ENCODE data around the gene CDC16. TPM values are rescaled to one million over a fixed set of nuclear protein-coding genes. Genes with fewer than 3 reads are reported as not detected.

Gene CDC16
- total RNA-seq, 2 donors from 2014 or later = 35.7 to 47.9 TPM

DNA sequence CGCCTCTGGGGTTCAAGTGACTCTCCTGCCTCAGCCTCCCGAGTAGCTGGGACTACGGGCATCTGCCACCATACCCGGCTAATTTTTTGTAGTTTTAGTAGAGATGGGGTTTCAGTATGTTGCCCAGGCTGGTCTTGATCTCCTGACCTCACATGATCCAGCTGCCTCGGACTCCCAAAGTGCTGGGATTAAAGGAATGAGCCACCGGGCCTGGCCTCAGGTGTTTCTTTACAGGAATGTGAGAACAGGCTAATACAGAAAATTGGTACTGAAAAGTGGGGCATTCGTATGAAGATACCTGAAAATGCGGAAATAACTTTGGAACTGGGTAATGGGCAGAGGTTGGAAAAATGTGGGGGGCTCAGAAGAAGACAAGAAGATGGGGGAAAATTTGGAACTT is 2.8 kb upstream of the CDC16 start:
- H3K9me3 ChIP-seq = no peaks in the 10 kb centered on the region
- peaks cover 2% of the 10 kb centered on the region for H3K36me3 ChIP-seq
- H3K9ac ChIP-seq (ENCODE audit: low read depth in 2 of 2, low read length in 2 of 2) = no peak overlapping the region
- no peaks in the 10 kb centered on the region for H3K4me1 ChIP-seq
- H3K27ac ChIP-seq = no peak overlapping the region
- intact Hi-C loops (cut with DNase I) = loop anchor here (5.0 kb wide), 1 partner anchor 415 kb away; no protein-coding TSS in a partner anchor
- no peak overlapping the region for H3K4me3 ChIP-seq
- H3K27me3 ChIP-seq = no peaks in the 10 kb centered on the region
- TF ChIP-seq, protein P1, sequence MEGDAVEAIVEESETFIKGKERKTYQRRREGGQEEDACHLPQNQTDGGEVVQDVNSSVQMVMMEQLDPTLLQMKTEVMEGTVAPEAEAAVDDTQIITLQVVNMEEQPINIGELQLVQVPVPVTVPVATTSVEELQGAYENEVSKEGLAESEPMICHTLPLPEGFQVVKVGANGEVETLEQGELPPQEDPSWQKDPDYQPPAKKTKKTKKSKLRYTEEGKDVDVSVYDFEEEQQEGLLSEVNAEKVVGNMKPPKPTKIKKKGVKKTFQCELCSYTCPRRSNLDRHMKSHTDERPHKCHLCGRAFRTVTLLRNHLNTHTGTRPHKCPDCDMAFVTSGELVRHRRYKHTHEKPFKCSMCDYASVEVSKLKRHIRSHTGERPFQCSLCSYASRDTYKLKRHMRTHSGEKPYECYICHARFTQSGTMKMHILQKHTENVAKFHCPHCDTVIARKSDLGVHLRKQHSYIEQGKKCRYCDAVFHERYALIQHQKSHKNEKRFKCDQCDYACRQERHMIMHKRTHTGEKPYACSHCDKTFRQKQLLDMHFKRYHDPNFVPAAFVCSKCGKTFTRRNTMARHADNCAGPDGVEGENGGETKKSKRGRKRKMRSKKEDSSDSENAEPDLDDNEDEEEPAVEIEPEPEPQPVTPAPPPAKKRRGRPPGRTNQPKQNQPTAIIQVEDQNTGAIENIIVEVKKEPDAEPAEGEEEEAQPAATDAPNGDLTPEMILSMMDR (IDR thresholded peaks at IDR 0.05) = no peak
- DNase-seq = no peak

- no peaks in the 10 kb centered on the region for H3K27me3 ChIP-seq
- peak overlapping the region; percentile 4 to 19 for H3K9ac ChIP-seq (ENCODE audit: low read depth in 2 of 2, low read length in 2 of 2)
- DNase-seq = no peak
- no peaks in the 10 kb centered on the region for H3K4me1 ChIP-seq
- no peaks in the 10 kb centered on the region for H3K9me3 ChIP-seq
- peak overlapping the region; percentile 92 for H3K4me3 ChIP-seq
- H3K27ac ChIP-seq = peak overlapping the region; percentile 93
- H3K36me3 ChIP-seq = peaks cover 3% of the 10 kb centered on the region
- intact Hi-C loops (cut with DNase I) = loop anchor here (5.0 kb wide), 1 partner anchor 417 kb away; no protein-coding TSS in a partner anchor
- TF ChIP-seq, protein P1 (IDR thresholded peaks at IDR 0.05) = no peak
Measured at GRCh38 chr13:114234266-114234644, 442 bp upstream of the CDC16 start.

DNA sequence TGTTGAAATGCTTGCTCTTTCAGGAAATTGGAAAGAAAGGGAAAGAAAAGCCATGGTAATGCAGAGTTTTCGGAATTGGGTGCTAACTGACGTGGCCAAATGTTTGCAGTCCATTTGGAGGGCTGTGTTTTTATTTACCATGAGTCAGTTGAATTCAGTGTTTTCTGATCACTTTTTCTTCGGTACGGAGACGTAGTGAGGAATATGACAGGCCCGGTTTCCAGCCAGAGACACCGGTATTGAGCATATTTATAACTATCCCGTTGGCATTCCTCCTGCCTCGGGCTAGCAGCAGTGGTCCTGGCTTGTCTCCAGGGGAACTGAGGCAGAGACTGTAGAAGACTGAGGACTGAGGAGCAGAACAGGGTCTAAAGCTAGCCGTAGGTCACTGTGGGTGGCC is 1.0 kb downstream of the CDC16 start:
- Histone ChIP-seq H3K4me3 (peak overlapping the region; percentile 92), H3K36me3 (peaks cover 3% of the 10 kb centered on the region), H3K27me3 (no peaks in the 10 kb centered on the region), H3K4me1 (no peaks in the 10 kb centered on the region), H3K9me3 (no peaks in the 10 kb centered on the region), H3K9ac (ENCODE audit: low read depth in 2 of 2, low read length in 2 of 2) (peak overlapping the region; percentile 36 to 60), H3K27ac (no peak overlapping the region)
- intact Hi-C loops (cut with DNase I) = no loop called here
- no peak for DNase-seq
- TF ChIP-seq, protein P1 (IDR thresholded peaks at IDR 0.05) = no peak

DNA sequence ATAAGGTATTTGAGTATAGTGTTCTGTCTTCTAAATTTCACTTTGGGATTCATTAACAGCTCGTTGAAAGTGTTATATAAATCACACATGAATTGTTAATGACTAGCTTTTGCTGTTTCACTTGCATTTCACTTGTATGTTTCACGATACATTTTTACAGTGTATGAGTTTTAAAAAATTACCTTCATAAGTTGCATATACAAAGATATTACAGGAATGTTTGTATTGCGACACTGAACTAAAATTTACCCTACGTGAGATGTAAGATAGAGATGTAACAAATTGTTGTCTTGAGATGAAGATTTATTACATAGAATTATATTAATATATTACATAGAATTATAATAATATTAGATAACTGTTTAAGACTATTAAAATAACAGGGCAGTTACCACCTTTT is 1.5 kb downstream of the CDC16 start:
- Histone ChIP-seq H3K36me3 (peaks cover 3% of the 10 kb centered on the region), H3K27ac (no peak overlapping the region), H3K9me3 (no peaks in the 10 kb centered on the region), H3K4me3 (peak overlapping the region; percentile 92), H3K9ac (ENCODE audit: low read depth in 2 of 2, low read length in 2 of 2) (no peak overlapping the region), H3K27me3 (no peaks in the 10 kb centered on the region), H3K4me1 (no peaks in the 10 kb centered on the region)
- no peak for DNase-seq
- TF ChIP-seq, protein P1 (IDR thresholded peaks at IDR 0.05) = no peak
- intact Hi-C loops (cut with DNase I) = no loop called here

DNA sequence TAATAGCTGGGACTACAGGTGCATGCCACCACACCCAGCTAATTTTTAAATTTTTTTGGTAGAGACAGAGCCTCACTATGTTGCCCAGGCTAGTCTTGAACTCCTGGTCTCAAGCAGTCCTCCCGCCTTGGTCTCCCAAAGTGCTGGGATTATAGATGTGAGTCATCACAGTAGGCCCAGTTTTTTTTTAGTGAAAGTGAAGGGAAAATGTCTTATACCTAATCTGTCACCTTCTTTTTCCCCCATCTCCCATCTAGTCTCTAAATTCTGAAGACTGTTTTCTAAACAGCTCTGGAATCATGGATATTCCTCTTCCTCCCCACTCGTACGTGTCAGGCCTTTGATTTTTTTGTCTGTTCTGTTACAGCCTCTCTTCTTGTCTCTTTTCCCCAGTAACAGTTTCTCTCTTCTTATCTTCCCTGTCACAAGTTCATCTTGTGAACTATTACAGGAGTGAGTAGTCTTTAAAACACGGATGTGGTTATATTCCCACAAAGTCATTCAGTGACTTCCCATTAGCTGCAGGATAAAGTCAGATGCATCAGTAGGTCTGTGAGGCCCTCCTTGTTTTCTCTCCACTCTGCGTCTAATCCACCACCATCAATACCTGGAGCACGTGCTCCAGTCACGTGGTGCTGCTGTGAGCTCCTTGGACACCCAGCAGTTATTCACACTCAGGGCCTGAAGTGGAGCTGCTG is 2.9 kb downstream of the CDC16 start:
- Histone ChIP-seq H3K4me3 (no peak overlapping the region), H3K9ac (ENCODE audit: low read depth in 2 of 2, low read length in 2 of 2) (no peak overlapping the region), H3K27me3 (no peaks in the 10 kb centered on the region), H3K36me3 (peaks cover 8% of the 10 kb centered on the region), H3K4me1 (no peaks in the 10 kb centered on the region), H3K27ac (no peak overlapping the region), H3K9me3 (no peaks in the 10 kb centered on the region)
- DNase-seq = no peak
- intact Hi-C loops (cut with DNase I) = no loop called here
- TF ChIP-seq, protein P1 (IDR thresholded peaks at IDR 0.05) = no peak
